HL-60/S4 treated with retinoic acid at 250 ng/mL for 4 days and 3 days (cell line): ENCODE results near the gene SERHL2.
"Not testable (repeated sequence)": the region's sequence is repeated elsewhere in the genome, so short reads cannot be mapped to it uniquely, and the experiment has no call there.

Experiments
- in situ Hi-C: fragments of 300-500 bp; cut with MboI; formaldehyde crosslinking; loops from 2 replicates; pipeline ENCODE4 v1.7.0; 2022; ENCODE audit warnings: low sequenced_read_pairs

SERHL2 gene

GRCh38 chr22:42603427-42603826, 49.7 kb downstream of the SERHL2 start:
- in situ Hi-C loops: no loop called here

GRCh38 chr22:42604403-42604802, 50.6 kb downstream of the SERHL2 start:
- in situ Hi-C loops: no loop called here

GRCh38 chr22:42607641-42608040, 53.9 kb downstream of the SERHL2 start:
- in situ Hi-C loops: not testable (repeated sequence)

- in situ Hi-C loops: no loop called here
Measured at GRCh38 chr22:42608136-42608822, 54.5 kb downstream of the SERHL2 start.

- in situ Hi-C loops: no loop called here
Measured at GRCh38 chr22:42608823-42609361, 55.1 kb downstream of the SERHL2 start.

- in situ Hi-C loops: no loop called here
Measured at GRCh38 chr22:42610186-42610585, 56.4 kb downstream of the SERHL2 start.

GRCh38 chr22:42611051-42611450, 57.3 kb downstream of the SERHL2 start:
- in situ Hi-C loops: no loop called here

- in situ Hi-C loops: no loop called here
Measured at GRCh38 chr22:42612336-42612735, 58.6 kb downstream of the SERHL2 start.

DNA sequence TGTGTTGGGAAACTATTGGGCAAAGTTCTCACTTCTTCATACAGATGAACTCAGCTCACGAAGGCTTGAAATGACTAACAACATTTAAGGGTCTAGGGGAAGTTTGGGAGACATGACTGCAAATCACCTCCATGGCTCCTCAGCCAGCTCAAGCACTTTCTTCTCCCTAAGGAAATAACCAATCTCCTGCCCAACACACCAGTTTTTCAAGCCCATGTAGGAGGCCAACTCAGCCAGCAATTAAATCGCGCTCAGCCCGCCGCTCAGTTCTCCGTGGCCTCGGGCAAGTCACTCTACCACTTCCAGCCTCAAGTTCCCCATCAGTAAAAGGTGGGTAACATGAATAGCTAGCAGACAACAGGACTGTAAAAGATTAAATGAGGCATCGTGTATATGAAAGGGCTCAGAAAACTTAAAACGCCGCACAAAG, 60.1 kb downstream of the SERHL2 start:
- in situ Hi-C loops: no loop called here

GRCh38 chr22:42614312-42615091, 60.7 kb downstream of the SERHL2 start, which contains the start of gene POLDIP3:
Gene POLDIP3 (minus strand): TSS chr22:42614883. CDS start chr22:42614857, 26 bp downstream.
- in situ Hi-C loops: no loop called here

- in situ Hi-C loops: no loop called here
Measured at GRCh38 chr22:42615092-42615859, 61.5 kb downstream of the SERHL2 start.

- in situ Hi-C loops: not testable (repeated sequence)
Measured at GRCh38 chr22:42615860-42616175, 62.1 kb downstream of the SERHL2 start.

DNA sequence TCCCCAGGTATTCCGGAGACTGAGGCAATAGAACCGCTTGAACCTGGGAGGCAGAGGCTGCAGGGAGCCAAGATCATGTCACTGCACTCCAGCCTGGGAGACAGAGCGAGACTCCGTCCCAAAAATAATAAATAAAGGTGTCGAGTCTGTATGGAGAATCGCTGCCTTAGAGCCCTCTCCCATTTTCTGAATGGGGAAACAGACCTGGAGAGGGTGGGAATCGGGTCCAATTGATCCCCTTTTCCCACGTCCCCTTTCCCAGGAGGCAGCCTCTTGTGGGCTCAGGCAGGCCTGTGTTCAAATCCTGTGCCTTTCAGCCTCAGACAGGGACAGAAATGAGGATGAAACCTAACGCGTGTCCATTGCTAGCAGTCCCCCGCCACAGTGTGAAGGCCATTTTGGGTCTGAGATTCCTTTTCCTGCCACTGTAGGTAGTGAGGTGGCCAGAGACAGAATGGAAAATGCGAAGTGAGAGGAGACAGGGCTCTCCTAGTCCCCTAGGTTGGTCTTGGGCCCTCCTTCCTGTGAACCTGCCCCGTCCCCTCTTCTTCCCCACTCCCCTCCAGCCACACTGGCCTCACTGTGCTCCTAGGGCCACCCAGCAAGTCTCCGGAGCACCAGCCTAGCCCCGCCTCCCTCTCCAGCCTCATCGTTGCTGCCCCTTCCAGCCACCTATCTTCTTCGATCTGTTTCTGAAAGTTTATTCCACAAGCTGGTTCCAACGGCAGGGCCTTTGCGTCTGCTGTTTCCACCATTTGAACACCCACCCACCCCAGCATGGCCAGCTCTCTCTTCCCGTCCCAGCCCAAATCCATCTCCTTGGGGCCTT, 63.6 kb downstream of the SERHL2 start:
- in situ Hi-C loops: no loop called here

DNA sequence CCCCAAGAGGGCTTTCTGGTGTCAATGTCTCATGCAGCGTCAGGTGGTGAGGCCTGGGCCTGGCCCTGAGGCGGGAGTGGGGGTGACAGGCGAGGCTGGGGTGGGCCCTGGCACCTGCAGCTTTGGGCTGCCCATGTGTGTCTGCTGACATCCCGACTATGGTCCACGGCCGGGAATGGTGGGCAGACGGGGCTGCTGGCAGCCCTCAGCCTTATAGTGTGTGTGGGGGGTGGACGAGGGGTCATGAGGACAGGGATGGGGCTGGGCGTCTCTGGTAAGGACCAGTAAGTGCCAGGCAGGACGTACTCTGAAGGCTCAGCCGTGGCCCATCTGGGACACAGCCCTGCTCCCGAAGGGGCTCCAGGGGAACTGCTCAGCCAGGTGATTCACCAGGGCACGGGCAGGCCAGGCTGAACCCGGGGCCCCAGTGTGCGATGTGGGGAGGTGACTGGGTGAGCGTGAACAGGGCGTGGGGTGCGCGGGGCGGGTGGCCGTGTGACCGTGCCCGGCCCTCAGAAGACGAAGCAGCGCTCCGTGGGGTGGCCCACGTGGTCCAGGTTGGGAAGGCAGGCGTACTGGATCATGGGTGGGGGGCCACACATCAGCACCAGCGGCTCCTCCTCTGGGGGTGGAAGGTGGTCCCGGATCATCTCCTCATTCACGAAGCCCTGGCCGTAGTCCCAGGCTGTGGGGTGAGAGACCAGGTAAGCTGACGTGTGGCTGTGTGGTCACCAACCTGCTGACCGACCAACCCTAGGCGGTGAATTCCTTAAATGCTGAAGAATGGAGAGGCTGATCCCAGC, 65.7 kb downstream of the SERHL2 start:
- in situ Hi-C loops: no loop called here

DNA sequence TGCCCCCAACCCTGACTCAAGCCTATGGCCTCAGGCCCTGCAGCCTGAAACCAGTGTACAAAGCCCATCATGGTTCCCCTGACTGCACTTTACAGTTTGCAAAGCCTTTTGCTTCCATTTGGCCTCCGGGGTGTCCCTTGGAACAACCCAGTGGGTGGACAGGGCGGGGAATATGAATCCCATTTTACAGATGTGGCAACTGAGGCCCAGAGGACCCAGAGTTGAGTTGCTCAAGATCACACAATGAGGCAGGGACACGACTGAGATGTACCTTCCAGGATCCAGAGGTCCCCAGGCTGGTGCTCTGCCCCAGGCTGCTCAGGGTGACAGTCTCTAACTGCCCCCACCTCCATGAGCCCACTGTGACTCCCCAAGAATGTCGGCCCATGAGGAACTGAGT, 66.3 kb downstream of the SERHL2 start:
- in situ Hi-C loops: no loop called here

- in situ Hi-C loops: no loop called here
Measured at GRCh38 chr22:42621505-42622002, 67.8 kb downstream of the SERHL2 start.

DNA sequence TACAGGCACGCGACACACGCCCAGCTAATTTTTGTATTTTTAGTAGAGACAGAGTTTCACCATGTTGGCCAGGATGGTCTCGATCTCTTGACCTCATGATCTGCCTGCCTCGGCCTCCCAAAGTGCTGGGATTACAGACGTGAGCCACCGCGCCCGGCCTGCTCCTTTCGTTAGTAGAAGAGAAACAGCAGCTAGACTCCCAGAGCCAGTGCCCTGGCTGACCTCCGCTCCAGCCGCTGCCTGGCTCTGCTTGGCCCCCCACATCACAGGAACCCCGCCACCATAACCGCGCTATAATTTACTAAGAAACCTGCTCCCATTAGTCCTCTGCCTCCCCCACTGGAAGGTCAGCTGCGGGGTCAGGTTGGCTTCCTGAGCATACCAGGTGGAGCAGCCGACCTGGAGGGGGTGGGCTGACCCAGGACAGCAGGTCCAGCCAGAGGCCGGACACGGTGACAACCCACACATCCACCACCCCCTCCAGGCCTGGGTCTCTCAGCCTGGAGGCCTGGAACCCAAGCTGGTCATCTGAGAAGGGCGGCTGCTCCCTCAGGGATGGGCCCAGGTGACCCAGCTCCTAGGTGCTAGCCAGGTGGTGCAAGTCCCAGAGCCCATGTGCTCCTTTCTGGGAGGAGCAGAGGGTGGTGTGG, 68.4 kb downstream of the SERHL2 start:
- in situ Hi-C loops: no loop called here

DNA sequence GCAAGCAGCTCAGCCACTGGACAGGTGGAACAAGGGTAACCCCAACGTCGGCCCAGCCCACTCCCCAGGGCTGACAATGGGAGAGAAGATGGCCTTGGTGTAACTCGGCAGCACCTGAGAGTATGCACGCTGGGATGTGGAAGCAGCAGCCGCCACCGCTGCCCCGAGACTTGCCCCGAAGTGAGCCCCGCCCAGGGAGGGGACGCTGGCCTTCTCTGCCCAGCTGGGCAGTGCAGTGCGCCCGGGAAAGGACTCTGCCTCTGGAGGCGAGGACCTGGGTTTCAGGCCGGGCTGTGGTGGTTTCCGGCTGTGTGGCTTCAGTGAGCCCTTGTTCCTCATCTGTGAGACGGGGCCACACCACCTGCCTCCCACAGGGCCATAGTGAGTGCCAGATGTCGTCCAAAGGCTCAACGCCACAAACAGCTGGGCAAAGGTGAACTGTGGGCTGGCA, 69.6 kb downstream of the SERHL2 start:
- in situ Hi-C loops: no loop called here
